DMS114 treated with DMSO at 0.1 percent for 48 hours (cell line): ENCODE data around the gene XRN2.
A peak's percentile ranks its signal among the peaks of the same experiment; 100 is the strongest.

Source experiments
- DNase-seq: peaks from one replicate; lab custom pipeline; 2025; ENCODE audit not compliant: unreplicated experiment; lab: John Stamatoyannopoulos, UW

Gene XRN2

GRCh38 chr20:21384308-21384892, 81.3 kb downstream of the XRN2 start:
- DNase-seq = no peak

- DNase-seq = no peak
Observed at GRCh38 chr20:21386111-21386510, 83.0 kb downstream of the XRN2 start.

DNA sequence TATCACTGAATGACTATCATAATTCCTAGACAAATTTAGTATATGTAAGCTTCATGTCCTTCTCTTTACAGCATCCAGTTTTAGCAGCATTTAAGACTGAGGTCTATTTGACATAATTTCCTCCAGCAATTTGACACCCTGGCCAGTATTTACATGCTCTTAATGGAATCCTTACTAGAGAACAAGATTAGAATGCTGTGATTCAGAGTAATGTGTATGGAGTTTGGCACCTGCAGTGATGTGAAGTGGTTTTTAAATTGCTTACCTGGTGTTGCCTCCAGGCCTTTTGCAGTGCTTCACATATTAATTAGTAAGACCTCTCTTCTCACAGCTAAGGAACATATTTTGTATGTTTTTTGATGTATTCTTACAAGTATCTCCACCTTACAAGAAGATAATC, 84.4 kb downstream of the XRN2 start:
- no peak for DNase-seq

DNA sequence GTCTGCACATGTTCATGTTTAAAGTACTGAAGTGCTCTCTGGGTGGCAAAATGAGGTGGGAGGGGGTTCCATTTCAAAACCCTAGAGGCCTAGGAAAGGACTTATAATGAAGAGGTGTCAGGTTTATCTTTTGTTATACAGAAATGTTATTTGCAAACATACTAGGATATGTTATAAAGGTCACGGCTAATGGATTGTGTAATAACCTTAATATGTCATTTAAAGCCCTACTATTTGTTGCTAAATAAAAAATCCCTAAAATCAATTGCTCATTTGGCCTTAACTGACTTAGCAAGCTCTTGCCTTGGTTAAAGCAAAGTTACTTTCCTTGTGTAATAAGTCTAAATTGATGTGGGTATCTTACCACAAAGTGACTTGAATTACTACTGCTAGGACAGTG, 85.4 kb downstream of the XRN2 start:
- no peak for DNase-seq

DNA sequence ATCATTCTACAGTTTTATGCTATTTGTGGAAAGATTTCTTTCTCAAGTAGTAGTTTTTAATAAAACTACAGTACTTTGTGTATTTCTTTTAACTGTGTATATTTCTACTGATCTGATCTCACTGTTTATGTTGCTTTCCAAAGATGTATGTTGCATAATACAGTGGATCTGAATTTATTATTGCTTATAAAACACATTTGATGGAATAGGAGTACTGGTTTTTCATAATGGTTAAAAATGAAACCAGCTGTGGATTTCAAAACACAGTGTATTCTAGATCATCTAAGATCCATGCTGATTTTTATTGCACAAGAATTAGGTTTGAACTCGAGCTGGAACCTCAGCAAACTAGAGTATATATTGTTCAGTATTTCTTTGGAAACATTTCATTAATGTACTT, 86.2 kb downstream of the XRN2 start:
- DNase-seq = no peak

DNA sequence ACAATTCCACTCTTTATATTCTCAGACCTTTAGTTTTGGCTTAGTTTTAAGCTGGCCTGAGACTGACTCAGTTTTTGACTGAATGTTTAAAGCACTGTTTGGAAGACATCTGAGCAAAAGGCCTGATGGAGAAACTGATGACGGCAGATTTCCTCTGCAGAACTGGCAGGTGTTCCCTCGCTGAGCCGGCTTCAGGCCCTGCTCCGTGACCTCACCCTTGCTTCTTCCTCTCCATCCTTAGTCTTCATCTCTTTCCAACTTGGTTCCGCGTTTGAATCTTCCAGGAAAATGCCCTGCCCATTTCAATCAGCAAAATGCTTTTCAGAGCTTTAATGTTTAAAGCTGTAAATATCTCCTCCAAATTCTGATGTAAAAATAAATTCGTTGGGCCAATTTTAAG, 87.6 kb downstream of the XRN2 start:
- DNase-seq = no peak

DNA sequence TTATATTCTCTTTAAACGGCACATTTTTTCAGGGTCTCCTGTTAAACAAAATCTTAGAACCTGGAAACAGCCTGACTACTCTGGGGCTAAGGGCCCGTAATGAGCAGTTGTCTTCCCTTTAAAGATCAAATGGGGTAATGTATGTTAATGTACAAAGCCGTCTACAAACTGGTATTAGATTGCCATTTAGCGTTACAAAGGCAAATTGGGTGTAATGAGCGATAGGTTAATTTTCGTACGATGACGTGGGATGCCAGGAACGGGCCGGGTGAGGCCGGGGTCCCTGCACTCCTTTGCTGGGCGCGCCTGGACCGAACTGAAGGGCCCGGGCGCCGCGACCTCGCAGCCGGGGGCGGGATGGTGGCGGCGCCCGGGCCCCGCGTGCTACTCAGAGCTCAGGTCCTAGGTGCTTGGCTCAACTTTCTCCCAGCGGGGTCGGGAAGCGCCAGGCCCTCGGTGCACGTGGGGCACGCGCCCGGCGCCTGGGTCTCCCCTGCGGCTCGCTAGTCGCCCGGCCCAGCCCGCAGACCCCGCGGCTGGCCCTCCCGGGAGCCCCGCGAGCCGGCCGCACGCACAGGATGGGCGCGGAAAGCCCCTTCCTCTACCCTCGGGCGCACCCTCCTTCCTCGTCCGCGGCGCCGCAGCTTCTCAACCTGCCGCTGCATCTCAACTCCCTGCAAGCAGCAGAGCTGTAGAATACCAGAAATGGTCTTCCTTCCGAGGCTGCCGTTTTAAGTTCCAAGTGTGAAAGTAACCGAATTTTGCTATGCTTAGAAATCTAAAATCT, 88.2 kb downstream of the XRN2 start:
- DNase-seq = peak; percentile 27

DNA sequence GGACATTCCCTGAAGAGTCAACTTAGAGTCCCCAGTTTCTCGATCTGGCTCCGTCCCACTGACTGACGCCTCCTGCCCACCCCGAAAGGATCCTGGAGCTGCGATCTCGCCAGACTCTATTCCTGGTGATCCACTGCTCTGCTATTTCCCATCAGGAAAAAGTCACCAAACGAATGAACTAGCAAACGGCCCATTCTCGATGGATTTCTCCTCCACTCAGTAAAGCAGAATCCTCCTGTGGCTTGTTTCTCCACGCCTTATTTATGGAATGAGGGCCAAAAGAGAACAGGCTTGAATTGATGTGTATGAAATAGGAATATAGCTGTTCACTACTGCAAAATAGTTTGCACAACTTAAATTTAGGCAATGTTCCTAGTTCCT, 88.8 kb downstream of the XRN2 start:
- DNase-seq = peak; percentile 26

DNA sequence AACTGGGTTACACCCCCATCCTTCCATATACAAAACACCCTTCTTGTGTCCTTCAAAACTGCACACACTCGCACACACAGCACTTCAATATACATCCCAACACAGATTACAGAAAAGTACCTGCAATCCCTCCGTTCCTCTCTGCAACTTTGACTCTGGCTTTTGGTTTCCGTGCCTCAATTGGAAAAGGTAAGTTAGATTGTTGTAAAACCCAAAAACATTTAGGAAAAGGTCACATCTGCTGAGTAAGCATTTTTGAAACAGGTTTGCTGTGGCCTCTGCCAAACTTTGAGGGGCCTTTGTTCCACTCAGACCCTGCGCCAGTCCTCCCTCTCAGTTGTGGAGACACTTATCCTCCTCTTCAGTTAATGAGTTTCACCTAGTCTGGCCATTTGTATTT, 90.0 kb downstream of the XRN2 start:
- DNase-seq = no peak

GRCh38 chr20:21393816-21394519, 90.8 kb downstream of the XRN2 start:
- no peak for DNase-seq

DNA sequence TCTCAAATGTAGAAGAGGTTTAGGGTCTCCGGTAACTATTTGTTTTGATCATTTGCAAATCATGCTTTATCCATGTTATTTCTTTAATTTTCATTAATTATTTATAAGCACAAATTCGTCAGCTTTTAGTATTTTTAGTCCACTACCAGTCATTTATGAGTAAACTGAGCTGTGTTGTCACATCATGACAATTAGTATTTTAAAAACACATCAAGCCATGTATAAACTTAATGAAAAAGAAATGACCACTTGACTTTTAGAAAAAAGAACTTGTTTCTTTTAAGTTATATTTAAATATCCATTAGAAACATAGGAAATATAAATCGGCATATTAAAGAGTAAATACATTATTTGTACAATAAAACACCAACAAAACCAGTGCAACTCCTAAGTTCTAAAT, 91.4 kb downstream of the XRN2 start:
- DNase-seq = no peak

- DNase-seq = no peak
Observed at GRCh38 chr20:21395051-21395665, 92.0 kb downstream of the XRN2 start.

DNA sequence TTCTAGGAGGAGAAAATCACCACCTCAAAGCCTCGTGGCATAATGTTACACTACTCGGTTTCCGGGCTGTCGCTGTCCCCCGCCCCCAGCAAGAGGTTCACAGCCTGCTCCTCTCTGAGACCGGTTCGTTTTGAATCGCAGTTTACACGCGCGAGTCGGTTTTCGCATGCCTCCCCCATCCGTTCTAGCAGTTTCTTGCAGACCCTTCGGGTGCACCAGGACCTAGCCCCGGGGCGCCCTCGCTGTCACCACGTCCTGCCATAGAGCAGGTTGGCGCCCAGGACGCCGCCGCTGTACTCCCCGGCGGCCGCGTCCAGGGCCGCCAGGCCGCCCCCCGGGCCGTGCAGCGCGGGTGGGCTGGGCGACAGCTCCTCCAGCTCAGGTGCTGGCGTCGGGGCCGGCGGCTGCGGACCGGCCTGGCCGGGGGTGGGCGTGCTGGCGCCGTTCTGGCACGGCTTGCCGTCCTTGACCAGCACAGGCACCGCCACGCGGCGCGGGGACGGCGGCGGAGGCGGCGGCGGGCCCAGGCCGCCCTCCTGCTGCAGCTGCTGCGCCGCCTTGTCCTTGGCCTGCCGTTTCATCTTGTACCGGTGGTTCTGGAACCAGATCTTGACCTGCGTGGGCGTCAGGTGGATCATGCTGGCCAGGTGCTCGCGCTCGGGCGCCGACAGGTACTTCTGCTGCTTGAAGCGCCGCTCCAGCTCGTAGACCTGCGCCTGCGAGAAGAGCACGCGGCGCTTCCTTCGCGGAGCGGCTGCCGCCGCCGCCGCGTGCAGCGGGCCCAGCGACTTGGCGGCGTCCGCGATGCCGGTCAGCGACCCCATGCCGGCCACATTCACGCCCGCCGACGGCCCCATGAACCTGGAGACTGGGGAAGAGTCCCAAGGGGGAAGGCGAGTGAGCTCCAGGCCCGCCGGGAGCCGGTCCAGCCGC, 92.8 kb downstream of the XRN2 start:
- DNase-seq = no peak

DNA sequence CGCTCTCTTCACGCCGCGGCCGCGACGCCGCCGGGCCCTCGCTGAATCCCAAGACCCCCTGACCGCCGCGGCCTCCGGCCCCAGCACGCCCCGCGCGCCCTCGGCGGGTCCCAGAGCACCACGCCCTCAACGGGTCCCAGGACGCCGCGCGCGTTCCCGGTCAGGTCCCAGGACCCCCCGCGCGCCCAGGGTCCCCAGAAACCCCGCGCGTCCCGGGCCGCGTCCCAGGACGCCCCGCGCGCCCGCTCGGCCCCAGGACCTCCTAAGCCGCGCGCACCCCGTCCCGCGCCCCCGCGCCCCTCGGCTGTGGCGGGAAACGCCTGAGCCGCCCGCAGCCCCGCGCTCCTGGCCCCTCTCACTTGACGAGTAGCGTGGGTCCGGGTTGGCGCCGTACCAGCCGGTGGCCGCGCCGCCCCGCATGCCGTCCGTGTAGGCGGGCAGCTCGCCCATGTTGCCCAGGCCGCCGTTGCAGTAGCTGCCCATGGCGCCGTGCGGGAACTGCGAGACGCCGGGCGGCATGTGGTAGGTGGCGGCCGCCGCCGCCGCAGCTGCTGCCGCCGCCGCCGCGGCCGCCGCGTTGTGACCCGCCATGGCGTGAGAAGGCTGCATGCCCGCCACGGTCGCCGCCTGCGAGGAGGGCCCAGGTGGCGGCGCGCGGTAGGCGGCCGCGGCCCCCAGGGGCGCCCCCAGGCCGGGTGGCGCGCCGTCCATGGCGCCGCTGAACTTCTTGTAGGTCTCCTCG, 93.6 kb downstream of the XRN2 start:
- no peak for DNase-seq

- DNase-seq = no peak
Observed at GRCh38 chr20:21397341-21398108, 94.4 kb downstream of the XRN2 start, which contains the start of gene NKX2-4. Gene NKX2-4 (minus strand): TSS chr20:21397526. CDS start chr20:21397399, 127 bp downstream.

GRCh38 chr20:21398109-21399004, 95.2 kb downstream of the XRN2 start:
- peak; percentile 14 for DNase-seq

DNA sequence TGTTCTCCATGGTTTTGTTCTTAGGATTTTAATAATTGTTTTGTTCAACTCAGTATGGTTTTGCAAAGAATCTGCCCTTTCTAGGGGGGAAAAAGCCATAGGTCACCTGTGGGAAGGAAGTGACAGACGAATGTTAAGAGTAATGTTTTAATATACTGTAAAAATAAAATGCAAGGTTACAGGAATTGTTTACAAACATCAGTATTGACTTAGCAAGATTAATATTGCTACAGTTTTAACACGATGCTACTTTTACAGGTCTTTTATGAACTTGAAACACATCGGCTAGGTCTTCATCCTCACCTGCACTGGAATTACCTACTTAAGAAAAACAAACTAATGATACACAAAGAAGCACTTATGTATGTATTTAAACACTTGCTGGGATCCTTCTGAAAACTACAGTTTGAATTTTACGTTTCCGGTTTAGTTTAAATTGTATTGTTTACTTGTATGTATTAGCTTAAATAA, 95.9 kb downstream of the XRN2 start:
- no peak for DNase-seq

- no peak for DNase-seq
Observed at GRCh38 chr20:21411725-21412124, 108.6 kb downstream of the XRN2 start.
